Measurements from ENCODE around the gene MLH3.

The MLH3 gene

GRCh38 chr14:75090353-75090752, 39.1 kb upstream of the MLH3 start:
- TF ChIP-seq EP300 (IDR thresholded peaks at IDR 0.05; ENCODE audit: borderline replicate concordance) (no peak), YY1 (IDR thresholded peaks at IDR 0.05; ENCODE audit: low read depth) (no peak), ZBTB7A (IDR thresholded peaks at IDR 0.05; ENCODE audit: low read depth) (no peak), CEBPB (IDR thresholded peaks at IDR 0.05) (no peak), EGR1 (IDR thresholded peaks at IDR 0.05) (no peak), TEAD4 (IDR thresholded peaks at IDR 0.05) (no peak), TAF1 (IDR thresholded peaks at IDR 0.05; ENCODE audit: low read depth) (no peak), USF1 (IDR thresholded peaks at IDR 0.05) (no peak), TCF12 (IDR thresholded peaks at IDR 0.05; ENCODE audit: low read depth) (no peak), NFIC (IDR thresholded peaks at IDR 0.05) (no peak), FOXM1 (IDR thresholded peaks at IDR 0.05; ENCODE audit: borderline replicate concordance, low read depth) (no peak), CREB1 (IDR thresholded peaks at IDR 0.05; ENCODE audit: low read depth) (no peak), RAD21 (IDR thresholded peaks at IDR 0.05; ENCODE audit: low read depth) (no peak)
- TF ChIP-seq, protein P1, sequence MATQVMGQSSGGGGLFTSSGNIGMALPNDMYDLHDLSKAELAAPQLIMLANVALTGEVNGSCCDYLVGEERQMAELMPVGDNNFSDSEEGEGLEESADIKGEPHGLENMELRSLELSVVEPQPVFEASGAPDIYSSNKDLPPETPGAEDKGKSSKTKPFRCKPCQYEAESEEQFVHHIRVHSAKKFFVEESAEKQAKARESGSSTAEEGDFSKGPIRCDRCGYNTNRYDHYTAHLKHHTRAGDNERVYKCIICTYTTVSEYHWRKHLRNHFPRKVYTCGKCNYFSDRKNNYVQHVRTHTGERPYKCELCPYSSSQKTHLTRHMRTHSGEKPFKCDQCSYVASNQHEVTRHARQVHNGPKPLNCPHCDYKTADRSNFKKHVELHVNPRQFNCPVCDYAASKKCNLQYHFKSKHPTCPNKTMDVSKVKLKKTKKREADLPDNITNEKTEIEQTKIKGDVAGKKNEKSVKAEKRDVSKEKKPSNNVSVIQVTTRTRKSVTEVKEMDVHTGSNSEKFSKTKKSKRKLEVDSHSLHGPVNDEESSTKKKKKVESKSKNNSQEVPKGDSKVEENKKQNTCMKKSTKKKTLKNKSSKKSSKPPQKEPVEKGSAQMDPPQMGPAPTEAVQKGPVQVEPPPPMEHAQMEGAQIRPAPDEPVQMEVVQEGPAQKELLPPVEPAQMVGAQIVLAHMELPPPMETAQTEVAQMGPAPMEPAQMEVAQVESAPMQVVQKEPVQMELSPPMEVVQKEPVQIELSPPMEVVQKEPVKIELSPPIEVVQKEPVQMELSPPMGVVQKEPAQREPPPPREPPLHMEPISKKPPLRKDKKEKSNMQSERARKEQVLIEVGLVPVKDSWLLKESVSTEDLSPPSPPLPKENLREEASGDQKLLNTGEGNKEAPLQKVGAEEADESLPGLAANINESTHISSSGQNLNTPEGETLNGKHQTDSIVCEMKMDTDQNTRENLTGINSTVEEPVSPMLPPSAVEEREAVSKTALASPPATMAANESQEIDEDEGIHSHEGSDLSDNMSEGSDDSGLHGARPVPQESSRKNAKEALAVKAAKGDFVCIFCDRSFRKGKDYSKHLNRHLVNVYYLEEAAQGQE (IDR thresholded peaks at IDR 0.05; ENCODE audit: low read depth): no peak
- TF ChIP-seq, protein P2, sequence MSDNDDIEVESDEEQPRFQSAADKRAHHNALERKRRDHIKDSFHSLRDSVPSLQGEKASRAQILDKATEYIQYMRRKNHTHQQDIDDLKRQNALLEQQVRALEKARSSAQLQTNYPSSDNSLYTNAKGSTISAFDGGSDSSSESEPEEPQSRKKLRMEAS (IDR thresholded peaks at IDR 0.05): no peak

DNA sequence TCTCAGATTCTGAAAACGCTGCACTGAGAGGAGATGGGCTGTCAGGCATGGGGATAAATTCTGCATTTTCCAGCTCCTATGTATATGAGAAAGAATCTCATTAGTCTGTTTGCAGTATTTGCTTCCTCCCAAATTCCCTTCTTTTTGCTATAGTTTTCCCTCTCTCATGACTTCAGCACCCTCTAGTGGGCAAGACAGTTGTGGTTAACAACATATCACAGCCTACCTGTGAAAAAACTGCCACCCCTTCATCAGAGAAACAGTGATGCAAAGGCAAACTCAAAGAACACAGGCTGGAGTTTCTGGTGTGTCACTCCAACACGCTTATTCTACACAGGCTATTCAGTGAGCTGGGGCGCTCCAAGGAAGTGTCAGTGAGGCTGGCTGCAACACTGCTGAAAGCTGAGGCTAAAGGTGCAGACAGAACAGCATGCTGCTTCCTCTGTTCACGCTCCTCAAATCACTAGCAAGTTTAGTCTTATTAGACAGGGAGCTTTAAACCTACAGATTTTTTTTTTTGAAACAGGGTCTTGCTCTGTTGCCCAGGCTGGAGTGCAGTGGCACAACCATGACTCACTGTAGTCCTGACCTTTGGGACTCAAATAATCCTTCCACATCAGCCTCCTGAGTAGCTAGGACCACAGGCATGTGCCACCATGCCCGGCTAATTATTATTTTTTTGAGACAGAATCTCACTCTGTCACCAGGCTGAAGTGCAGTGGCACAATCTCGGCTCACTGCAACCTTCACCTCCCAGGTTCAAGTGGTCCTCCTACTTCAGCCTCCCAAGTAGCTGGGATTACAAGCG, 37.5 kb upstream of the MLH3 start:
- no peak for TF ChIP-seq TCF12 (IDR thresholded peaks at IDR 0.05; ENCODE audit: low read depth)
- peak; percentile 87 for TF ChIP-seq RAD21 (IDR thresholded peaks at IDR 0.05; ENCODE audit: low read depth)

GRCh38 chr14:75088153-75088552, 36.9 kb upstream of the MLH3 start:
- TF ChIP-seq TAF1 (IDR thresholded peaks at IDR 0.05; ENCODE audit: low read depth) (no peak), TCF12 (IDR thresholded peaks at IDR 0.05; ENCODE audit: low read depth) (no peak), TEAD4 (IDR thresholded peaks at IDR 0.05) (no peak), CREB1 (IDR thresholded peaks at IDR 0.05; ENCODE audit: low read depth) (no peak), RAD21 (IDR thresholded peaks at IDR 0.05; ENCODE audit: low read depth) (no peak), EP300 (IDR thresholded peaks at IDR 0.05; ENCODE audit: borderline replicate concordance) (no peak), EGR1 (IDR thresholded peaks at IDR 0.05) (no peak), YY1 (IDR thresholded peaks at IDR 0.05; ENCODE audit: low read depth) (no peak), CEBPB (IDR thresholded peaks at IDR 0.05) (no peak), USF1 (IDR thresholded peaks at IDR 0.05) (no peak), FOXM1 (IDR thresholded peaks at IDR 0.05; ENCODE audit: borderline replicate concordance, low read depth) (no peak)
- TF ChIP-seq, protein P2 (IDR thresholded peaks at IDR 0.05): no peak
- TF ChIP-seq, protein P1 (IDR thresholded peaks at IDR 0.05; ENCODE audit: low read depth): no peak

- TF ChIP-seq, protein P2 (IDR thresholded peaks at IDR 0.05): no peak
- peak; percentile 50 for TF ChIP-seq RAD21 (IDR thresholded peaks at IDR 0.05; ENCODE audit: low read depth)
Measured at GRCh38 chr14:75084513-75084912, 33.2 kb upstream of the MLH3 start.

DNA sequence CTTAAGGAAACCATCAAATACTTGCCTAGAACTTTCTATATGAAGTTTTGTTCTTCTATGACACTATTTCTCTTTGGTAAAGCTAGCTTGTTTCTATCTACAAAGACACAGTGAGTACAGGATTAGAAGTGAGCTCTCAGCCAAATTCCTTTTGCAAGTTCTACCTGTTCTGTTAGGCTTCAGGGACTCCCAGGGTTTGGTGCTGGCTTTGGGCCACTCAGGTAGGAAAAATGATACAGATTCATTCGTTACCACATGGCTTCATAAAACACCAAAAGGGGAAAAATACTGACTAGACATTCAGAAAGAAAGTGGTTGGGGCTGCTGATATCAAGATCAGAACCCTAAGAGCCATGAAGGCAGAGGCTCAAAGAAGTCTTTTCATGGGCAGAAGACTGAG, 32.0 kb upstream of the MLH3 start:
- TF ChIP-seq USF1 (IDR thresholded peaks at IDR 0.05) (no peak), CEBPB (IDR thresholded peaks at IDR 0.05) (no peak), NFIC (IDR thresholded peaks at IDR 0.05) (no peak), EP300 (IDR thresholded peaks at IDR 0.05; ENCODE audit: borderline replicate concordance) (no peak), RAD21 (IDR thresholded peaks at IDR 0.05; ENCODE audit: low read depth) (no peak), EGR1 (IDR thresholded peaks at IDR 0.05) (no peak), TCF12 (IDR thresholded peaks at IDR 0.05; ENCODE audit: low read depth) (no peak), TEAD4 (IDR thresholded peaks at IDR 0.05) (no peak), TAF1 (IDR thresholded peaks at IDR 0.05; ENCODE audit: low read depth) (no peak), ZBTB7A (IDR thresholded peaks at IDR 0.05; ENCODE audit: low read depth) (no peak), YY1 (IDR thresholded peaks at IDR 0.05; ENCODE audit: low read depth) (no peak), CREB1 (IDR thresholded peaks at IDR 0.05; ENCODE audit: low read depth) (no peak), FOXM1 (IDR thresholded peaks at IDR 0.05; ENCODE audit: borderline replicate concordance, low read depth) (no peak)
- TF ChIP-seq, protein P1 (IDR thresholded peaks at IDR 0.05; ENCODE audit: low read depth): no peak
- TF ChIP-seq, protein P2 (IDR thresholded peaks at IDR 0.05): no peak

Data from Ishikawa (cell line).